Metanephros (tissue), 2 donors: ENCODE data around the gene POU2F3. TPM values are rescaled to one million over a fixed set of nuclear protein-coding genes. Genes with fewer than 3 reads are reported as not detected.

Experiments
- small RNA-seq: library from RNA; depleted of rRNA; stranded (forward); fragments of <200 nt; gene quantifications from one replicate; pipeline ENCODE3, GENCODE V24; 2014; ENCODE audit warnings: low replicate concordance
- total RNA-seq: library from RNA; depleted of rRNA; stranded (reverse); fragments of >200 nt; gene quantifications from one replicate; pipeline ENCODE4 v1.2.3, GENCODE V29; 2014

The POU2F3 gene
- 0.58 TPM for total RNA-seq

GRCh38 chr11:120239713-120240640 lies at the start of gene POU2F3:
Gene POU2F3, plus strand, starts transcription at chr11:120240140. Its CDS starts 204 bp downstream, at chr11:120240344.

GRCh38 chr11:120210626-120211521 lies 29.1 kb upstream of the POU2F3 start, which contains the start of gene OAF:
Gene OAF, plus strand, starts transcription at chr11:120211032. Its CDS starts 248 bp downstream, at chr11:120211280.

GRCh38 chr11:120324932-120325810 lies 85.2 kb downstream of the POU2F3 start, which contains the start of gene TLCD5:
Gene TLCD5, plus strand, starts transcription at chr11:120325299. Its CDS starts 2,143 bp downstream, at chr11:120327442.

GRCh38 chr11:120335908-120336640 lies 96.1 kb downstream of the POU2F3 start, which contains the start of gene ARHGEF12:
Gene ARHGEF12, plus strand, starts transcription at chr11:120336413. Its CDS starts 831 bp downstream, at chr11:120337244.

Small RNA genes lying within 50 kb of the gene (small RNA-seq; reads per million reads assigned to genes)
- 6,050 reads per million, percentile 100 among the genes with 10 or more reads in this experiment for gene RF00100

Other genes with a start within 250 kb of the POU2F3 start
- gene TRIM29, start 102.0 kb upstream of the POU2F3 start, total RNA-seq: 3.0 TPM
- gene OAF, start 29.1 kb upstream of the POU2F3 start, total RNA-seq: 38.0 TPM
- 8.8 TPM for gene TLCD5, start 85.2 kb downstream of the POU2F3 start, total RNA-seq
- gene ARHGEF12, start 96.3 kb downstream of the POU2F3 start, total RNA-seq: 136 TPM